Esophagus squamous epithelium (tissue), 4 donors: Measurements from ENCODE around the gene TRAF2.

Experiments used
- CTCF ChIP-seq, 6 experiments: fragments of 450-650 bp in 4 of 6; fragments of 200-600 bp in 2 of 6; sonication (generic) in 2 of 6; IDR thresholded peaks; one replicate each; pipeline ENCODE4 v1.5.1; 2016 to 2019; ENCODE audit warnings: antibody characterized with exemption in 6 of 6, mild to moderate bottlenecking in 4 of 6, moderate library complexity in 4 of 6
- POLR2A ChIP-seq, 4 donors: fragments of 450-650 bp; IDR thresholded peaks; one replicate each; pipeline ENCODE4 v1.6.1; 2017; ENCODE audit warnings: antibody characterized with exemption in 4 of 4, mild to moderate bottlenecking in 4 of 4, moderate library complexity in 3 of 4

GRCh38 chr9:136942112-136942880 lies 56.0 kb downstream of the TRAF2 start:
- TF ChIP-seq CTCF (IDR thresholded peaks at IDR 0.05), result no peak
- no peak for TF ChIP-seq POLR2A (IDR thresholded peaks at IDR 0.05)
